ENCODE data around the gene CHRM2. TPM values are rescaled to one million over a fixed set of nuclear protein-coding genes. Genes with fewer than 3 reads are reported as not detected.

CHRM2 gene
- polyA plus RNA-seq, 1 of the 3 experiments (the other 2 are of a cell fraction) = 0.23 TPM

- TF ChIP-seq, protein P1, sequence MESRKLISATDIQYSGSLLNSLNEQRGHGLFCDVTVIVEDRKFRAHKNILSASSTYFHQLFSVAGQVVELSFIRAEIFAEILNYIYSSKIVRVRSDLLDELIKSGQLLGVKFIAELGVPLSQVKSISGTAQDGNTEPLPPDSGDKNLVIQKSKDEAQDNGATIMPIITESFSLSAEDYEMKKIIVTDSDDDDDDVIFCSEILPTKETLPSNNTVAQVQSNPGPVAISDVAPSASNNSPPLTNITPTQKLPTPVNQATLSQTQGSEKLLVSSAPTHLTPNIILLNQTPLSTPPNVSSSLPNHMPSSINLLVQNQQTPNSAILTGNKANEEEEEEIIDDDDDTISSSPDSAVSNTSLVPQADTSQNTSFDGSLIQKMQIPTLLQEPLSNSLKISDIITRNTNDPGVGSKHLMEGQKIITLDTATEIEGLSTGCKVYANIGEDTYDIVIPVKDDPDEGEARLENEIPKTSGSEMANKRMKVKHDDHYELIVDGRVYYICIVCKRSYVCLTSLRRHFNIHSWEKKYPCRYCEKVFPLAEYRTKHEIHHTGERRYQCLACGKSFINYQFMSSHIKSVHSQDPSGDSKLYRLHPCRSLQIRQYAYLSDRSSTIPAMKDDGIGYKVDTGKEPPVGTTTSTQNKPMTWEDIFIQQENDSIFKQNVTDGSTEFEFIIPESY (IDR thresholded peaks at IDR 0.05; ENCODE audit: borderline replicate concordance, low read depth) = no peak
- TF ChIP-seq, protein P2, sequence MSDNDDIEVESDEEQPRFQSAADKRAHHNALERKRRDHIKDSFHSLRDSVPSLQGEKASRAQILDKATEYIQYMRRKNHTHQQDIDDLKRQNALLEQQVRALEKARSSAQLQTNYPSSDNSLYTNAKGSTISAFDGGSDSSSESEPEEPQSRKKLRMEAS (IDR thresholded peaks at IDR 0.05; ENCODE audit: low read depth) = no peak
- no peak for TF ChIP-seq USF2 (IDR thresholded peaks at IDR 0.05; ENCODE audit: borderline replicate concordance, low read depth, low read length)
- no peak for TF ChIP-seq FOXJ3 (CRISPR knock-in tag; IDR thresholded peaks at IDR 0.05)
- TF ChIP-seq GABPA (IDR thresholded peaks at IDR 0.05; ENCODE audit: low read depth) = no peak
- TF ChIP-seq CTCF (IDR thresholded peaks at IDR 0.05) = no peak
Measured at GRCh38 chr7:137001041-137001440, 132.6 kb downstream of the CHRM2 start (continued).

- Histone ChIP-seq H3K4me1 (ENCODE audit: control insufficient read depth in 1 of 2, insufficient read depth in 2 of 2, low read depth in 1 of 2, low read length in 1 of 2) (no peaks in the 10 kb centered on the region), H3K4me3 (ENCODE audit: low read depth in 2 of 2, low read length in 1 of 2) (no peak overlapping the region), H3K27ac (ENCODE audit: low read depth in 2 of 2, low read length in 1 of 2) (no peak overlapping the region), H3K9me2 (no peaks in the 10 kb centered on the region), H3F3A (replicated peaks; ENCODE audit: insufficient read depth) (no peaks in the 10 kb centered on the region), H3K9me3 (no peaks in the 10 kb centered on the region), H3K36me3 (replicated peaks in 1 of 2; ENCODE audit: control insufficient read depth in 1 of 2, insufficient read depth in 2 of 2, low read length in 1 of 2) (no peaks in the 10 kb centered on the region), H3K4me2 (no peak overlapping the region), H3K9ac (no peak overlapping the region), H2AFZ (ENCODE audit: low read depth) (no peak overlapping the region), H4K20me1 (ENCODE audit: insufficient read depth) (no peaks in the 10 kb centered on the region), H3K27me3 (ENCODE audit: insufficient read depth) (no peaks in the 10 kb centered on the region), H3K79me2 (ENCODE audit: insufficient read depth) (no peaks in the 10 kb centered on the region)
- TF ChIP-seq JUND (IDR thresholded peaks at IDR 0.05) = no peak
- no peak for TF ChIP-seq MEF2A (IDR thresholded peaks at IDR 0.05; ENCODE audit: borderline replicate concordance, low read depth)
- CTCF ChIA-PET = interaction anchor here (0.6 to 0.7 kb wide), 2 partner anchors 452 to 1313 kb away, joined by 3 read pairs; no protein-coding TSS in a partner anchor
- no peak for DNase-seq
- 29% methylated on average over 3 of the region's 3 CpGs for WGBS (ENCODE audit: low lambda C conversion rate)
- POLR2A ChIA-PET = no interaction called here
Measured at GRCh38 chr7:137001478-137001877, 133.0 kb downstream of the CHRM2 start.

GRCh38 chr7:137003086-137003485 is 134.6 kb downstream of the CHRM2 start:
- H3K79me2 ChIP-seq (ENCODE audit: insufficient read depth) = no peaks in the 10 kb centered on the region
- no peaks in the 10 kb centered on the region for H3K9me2 ChIP-seq
- H3K27ac ChIP-seq (ENCODE audit: low read depth in 2 of 2, low read length in 1 of 2) = no peak overlapping the region
- no peak overlapping the region for H3K4me2 ChIP-seq
- H2AFZ ChIP-seq (ENCODE audit: low read depth) = no peak overlapping the region
- H4K20me1 ChIP-seq (ENCODE audit: insufficient read depth) = no peaks in the 10 kb centered on the region
- no peak overlapping the region for H3K4me3 ChIP-seq (ENCODE audit: low read depth in 2 of 2, low read length in 1 of 2)
- H3K36me3 ChIP-seq (replicated peaks in 1 of 2; ENCODE audit: control insufficient read depth in 1 of 2, insufficient read depth in 2 of 2, low read length in 1 of 2) = no peaks in the 10 kb centered on the region
- peaks cover 0 to 4% of the 10 kb centered on the region in 2 experiments; a peak in 1 of 4 replicates for H3K4me1 ChIP-seq (ENCODE audit: control insufficient read depth in 1 of 2, insufficient read depth in 2 of 2, low read depth in 1 of 2, low read length in 1 of 2)
- no peaks in the 10 kb centered on the region for H3K27me3 ChIP-seq (ENCODE audit: insufficient read depth)
- DNase-seq = no peak
- H3K9ac ChIP-seq = no peak overlapping the region
- H3F3A ChIP-seq (replicated peaks; ENCODE audit: insufficient read depth) = no peaks in the 10 kb centered on the region
- ChIA-PET POLR2A (interaction anchor here (0.7 kb wide), 1 partner anchor 9 kb away, joined by 3 read pairs; no protein-coding TSS in a partner anchor), CTCF (no interaction called here)
- WGBS (ENCODE audit: low lambda C conversion rate) = 36% methylated on average over 2 of the region's 2 CpGs
- H3K9me3 ChIP-seq = no peaks in the 10 kb centered on the region
- TF ChIP-seq, protein P3, sequence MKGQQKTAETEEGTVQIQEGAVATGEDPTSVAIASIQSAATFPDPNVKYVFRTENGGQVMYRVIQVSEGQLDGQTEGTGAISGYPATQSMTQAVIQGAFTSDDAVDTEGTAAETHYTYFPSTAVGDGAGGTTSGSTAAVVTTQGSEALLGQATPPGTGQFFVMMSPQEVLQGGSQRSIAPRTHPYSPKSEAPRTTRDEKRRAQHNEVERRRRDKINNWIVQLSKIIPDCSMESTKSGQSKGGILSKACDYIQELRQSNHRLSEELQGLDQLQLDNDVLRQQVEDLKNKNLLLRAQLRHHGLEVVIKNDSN (IDR thresholded peaks at IDR 0.05; ENCODE audit: borderline replicate concordance, low read depth) = no peak
- TF ChIP-seq USF2 (IDR thresholded peaks at IDR 0.05; ENCODE audit: borderline replicate concordance, low read depth, low read length) (no peak), EP300 (IDR thresholded peaks at IDR 0.05; ENCODE audit: borderline replicate concordance in 1 of 2, low read depth in 1 of 2, low read length in 1 of 2) (no peak), TAF1 (IDR thresholded peaks at IDR 0.05; ENCODE audit: borderline replicate concordance, low read depth, low read length) (no peak), RAD21 (IDR thresholded peaks at IDR 0.05; ENCODE audit: low read length) (no peak), POLR2AphosphoS5 (IDR thresholded peaks at IDR 0.05; ENCODE audit: low read depth, low read length) (no peak), RXRA (IDR thresholded peaks at IDR 0.05; ENCODE audit: borderline replicate concordance, low read depth) (no peak), NFIC (IDR thresholded peaks at IDR 0.05; ENCODE audit: borderline replicate concordance) (no peak)
- TF ChIP-seq, protein P1 (IDR thresholded peaks at IDR 0.05; ENCODE audit: borderline replicate concordance, low read depth) = no peak
